Neuron (in vitro differentiated cells): ENCODE measurements around the gene HLA-E.
"Not testable (repeated sequence)": the region's sequence is repeated elsewhere in the genome, so short reads cannot be mapped to it uniquely, and the experiment has no call there.

Experiments used
- H2AFZ ChIP-seq: one replicate; pipeline ENCODE4 v1.6.1; 2013; ENCODE audit warnings: low read depth, mild to moderate bottlenecking, inconsistent platforms, low read length, moderate library complexity
- H3K27me3 ChIP-seq: one replicate; pipeline ENCODE4 v1.6.1; 2013; ENCODE audit warnings: low read length; ENCODE audit not compliant: insufficient read depth
- H3K36me3 ChIP-seq: one replicate; pipeline ENCODE4 v1.6.1; 2013; ENCODE audit warnings: low read length; ENCODE audit not compliant: insufficient read depth
- H3K4me1 ChIP-seq: one replicate; pipeline ENCODE4 v1.6.1; 2013; ENCODE audit warnings: low read length; ENCODE audit not compliant: insufficient read depth
- H3K4me3 ChIP-seq: 2 replicates; pipeline ENCODE4 v1.5.1; 2013; ENCODE audit warnings: mild to moderate bottlenecking, low read length, moderate library complexity
- H3K9me3 ChIP-seq: one replicate; pipeline ENCODE4 v1.6.1; 2013; ENCODE audit warnings: low read length

HLA-E gene

GRCh38 chr6:30488697-30489080, 620 bp upstream of the HLA-E start:
- H3K4me1 ChIP-seq, H3K27me3 ChIP-seq, H3K36me3 ChIP-seq, H3K4me3 ChIP-seq, H3K9me3 ChIP-seq: not testable (repeated sequence)
- peak overlapping the region; percentile 75 for H2AFZ ChIP-seq

GRCh38 chr6:30490026-30490876, 942 bp downstream of the HLA-E start:
- Histone ChIP-seq H3K4me3 (peak overlapping the region; percentile 70), H3K36me3 (no peaks in the 10 kb centered on the region), H3K27me3 (no peaks in the 10 kb centered on the region), H2AFZ (peak overlapping the region; percentile 75), H3K4me1 (peaks cover 6% of the 10 kb centered on the region), H3K9me3 (no peaks in the 10 kb centered on the region)

GRCh38 chr6:30491291-30491953, 2.1 kb downstream of the HLA-E start:
- not testable (repeated sequence) for H3K4me1 ChIP-seq, H3K36me3 ChIP-seq, H3K27me3 ChIP-seq, H2AFZ ChIP-seq, H3K4me3 ChIP-seq, H3K9me3 ChIP-seq

GRCh38 chr6:30491991-30492952, 3.0 kb downstream of the HLA-E start:
- H3K9me3 ChIP-seq = no peaks in the 10 kb centered on the region
- no peaks in the 10 kb centered on the region for H3K27me3 ChIP-seq
- no peak overlapping the region for H3K4me3 ChIP-seq
- H3K36me3 ChIP-seq = no peaks in the 10 kb centered on the region
- H2AFZ ChIP-seq = no peak overlapping the region
- peaks cover 6% of the 10 kb centered on the region for H3K4me1 ChIP-seq

- Histone ChIP-seq H3K27me3 (no peaks in the 10 kb centered on the region), H3K36me3 (no peaks in the 10 kb centered on the region), H2AFZ (no peak overlapping the region), H3K4me3 (no peak overlapping the region), H3K9me3 (no peaks in the 10 kb centered on the region), H3K4me1 (peaks cover 6% of the 10 kb centered on the region)
Measured at GRCh38 chr6:30493643-30494250, 4.4 kb downstream of the HLA-E start.

- Histone ChIP-seq H3K4me1 (peaks cover 6% of the 10 kb centered on the region), H3K27me3 (no peaks in the 10 kb centered on the region), H2AFZ (no peak overlapping the region), H3K9me3 (no peaks in the 10 kb centered on the region), H3K36me3 (no peaks in the 10 kb centered on the region), H3K4me3 (no peak overlapping the region)
Measured at GRCh38 chr6:30494291-30494861, 5.1 kb downstream of the HLA-E start.

- not testable (repeated sequence) for H3K4me3 ChIP-seq, H3K36me3 ChIP-seq, H3K9me3 ChIP-seq, H3K4me1 ChIP-seq, H2AFZ ChIP-seq, H3K27me3 ChIP-seq
Measured at GRCh38 chr6:30495060-30495459, 5.8 kb downstream of the HLA-E start.

- Histone ChIP-seq H3K4me1 (no peaks in the 10 kb centered on the region), H3K27me3 (no peaks in the 10 kb centered on the region), H3K4me3 (no peak overlapping the region), H3K9me3 (peaks cover 2% of the 10 kb centered on the region), H3K36me3 (no peaks in the 10 kb centered on the region), H2AFZ (no peak overlapping the region)
Measured at GRCh38 chr6:30495993-30496392, 6.7 kb downstream of the HLA-E start.

GRCh38 chr6:30497261-30497599, 7.9 kb downstream of the HLA-E start:
- H3K36me3 ChIP-seq, H3K9me3 ChIP-seq, H3K4me1 ChIP-seq, H3K27me3 ChIP-seq, H2AFZ ChIP-seq, H3K4me3 ChIP-seq: not testable (repeated sequence)

- peaks cover 2% of the 10 kb centered on the region for H3K9me3 ChIP-seq
- no peaks in the 10 kb centered on the region for H3K4me1 ChIP-seq
- H3K4me3 ChIP-seq = no peak overlapping the region
- no peaks in the 10 kb centered on the region for H3K36me3 ChIP-seq
- no peaks in the 10 kb centered on the region for H3K27me3 ChIP-seq
- no peak overlapping the region for H2AFZ ChIP-seq
Measured at GRCh38 chr6:30497714-30498113, 8.4 kb downstream of the HLA-E start.

GRCh38 chr6:30498705-30499104, 9.4 kb downstream of the HLA-E start:
- not testable (repeated sequence) for H2AFZ ChIP-seq, H3K4me3 ChIP-seq, H3K4me1 ChIP-seq, H3K27me3 ChIP-seq, H3K36me3 ChIP-seq, H3K9me3 ChIP-seq

GRCh38 chr6:30500421-30501355, 11.4 kb downstream of the HLA-E start:
- Histone ChIP-seq H3K4me3 (no peak overlapping the region), H3K27me3 (no peaks in the 10 kb centered on the region), H3K9me3 (peaks cover 2% of the 10 kb centered on the region), H2AFZ (no peak overlapping the region), H3K4me1 (no peaks in the 10 kb centered on the region), H3K36me3 (no peaks in the 10 kb centered on the region)
